Measurements from ENCODE around the gene CATSPERB.

GRCh38 chr14:91568626-91569025 lies 163.3 kb downstream of the CATSPERB start:
- no peak for TF ChIP-seq CTCF (IDR thresholded peaks at IDR 0.05)
- TF ChIP-seq POLR2AphosphoS5 (IDR thresholded peaks at IDR 0.05) = no peak
- TF ChIP-seq POLR2A (IDR thresholded peaks at IDR 0.05) = no peak

Data from stomach (tissue), 4 donors.